Rectal smooth muscle tissue (tissue), 1 donor: ENCODE results near the gene BTN2A1.
A peak's percentile ranks its signal among the peaks of the same experiment; 100 is the strongest.
"Not testable (repeated sequence)": the region's sequence is repeated elsewhere in the genome, so short reads cannot be mapped to it uniquely, and the experiment has no call there.

Experiments used
- H3K27ac ChIP-seq: one replicate; pipeline ENCODE4 v1.7.0; 2013; ENCODE audit warnings: low read depth, low read length, inconsistent platforms
- H3K27me3 ChIP-seq: one replicate; pipeline ENCODE4 v1.7.0; 2013; ENCODE audit warnings: low read length; ENCODE audit not compliant: control insufficient read depth, insufficient read depth
- H3K36me3 ChIP-seq: one replicate; pipeline ENCODE4 v1.7.0; 2013; ENCODE audit warnings: low read length; ENCODE audit not compliant: control insufficient read depth, insufficient read depth
- H3K4me1 ChIP-seq: one replicate; pipeline ENCODE4 v1.7.0; 2013; ENCODE audit warnings: low read length; ENCODE audit not compliant: control insufficient read depth, insufficient read depth
- H3K4me3 ChIP-seq: one replicate; pipeline ENCODE4 v1.7.0; 2013; ENCODE audit warnings: low read length
- H3K9ac ChIP-seq: one replicate; pipeline ENCODE4 v1.7.0; 2013; ENCODE audit warnings: low read length

The BTN2A1 gene

DNA sequence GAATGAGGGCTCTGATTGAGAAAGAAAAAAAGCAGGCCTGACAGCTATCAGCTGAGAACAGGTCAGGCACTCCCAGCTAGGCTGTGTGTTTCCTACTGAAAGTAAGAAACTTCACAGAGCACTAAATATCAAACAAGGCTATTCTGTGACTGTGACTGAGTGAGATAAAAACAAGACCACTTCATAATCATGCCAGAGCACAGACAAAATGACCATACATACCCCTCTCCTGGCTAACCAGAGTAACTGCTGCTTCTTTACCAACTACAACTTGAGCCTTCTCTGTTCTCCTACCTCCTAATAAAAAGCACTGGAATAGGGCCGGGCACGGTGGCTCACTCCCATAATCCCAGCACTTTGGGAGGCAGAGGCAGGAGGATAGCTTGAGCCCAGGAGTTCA, 35.5 kb downstream of the BTN2A1 start:
- no peak overlapping the region for H3K9ac ChIP-seq
- H3K4me3 ChIP-seq, result no peak overlapping the region
- H3K27me3 ChIP-seq, result no peaks in the 10 kb centered on the region
- H3K27ac ChIP-seq, result no peak overlapping the region
- no peaks in the 10 kb centered on the region for H3K4me1 ChIP-seq
- no peaks in the 10 kb centered on the region for H3K36me3 ChIP-seq

DNA sequence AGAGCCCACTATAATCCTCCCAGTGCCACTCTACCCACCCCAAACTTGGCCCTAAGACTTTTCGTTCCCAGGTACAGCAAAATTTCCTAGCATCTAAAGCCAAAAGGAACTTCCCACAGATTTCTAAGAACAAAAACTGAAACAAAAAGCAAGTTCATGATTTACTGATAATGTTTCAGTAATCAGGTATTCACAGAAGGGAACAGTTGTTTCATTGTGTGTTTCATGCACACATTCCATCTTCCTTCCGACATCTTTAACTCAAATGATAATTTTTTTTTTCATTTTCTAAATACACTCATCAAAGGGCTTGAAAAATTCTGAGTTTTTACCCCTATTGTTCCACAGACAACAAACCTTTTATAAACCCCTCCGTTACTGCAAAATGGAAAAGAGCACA, 36.4 kb downstream of the BTN2A1 start:
- no peaks in the 10 kb centered on the region for H3K36me3 ChIP-seq
- no peaks in the 10 kb centered on the region for H3K27me3 ChIP-seq
- H3K9ac ChIP-seq, result no peak overlapping the region
- no peaks in the 10 kb centered on the region for H3K4me1 ChIP-seq
- H3K27ac ChIP-seq, result no peak overlapping the region
- H3K4me3 ChIP-seq, result no peak overlapping the region

- no peaks in the 10 kb centered on the region for H3K4me1 ChIP-seq
- no peak overlapping the region for H3K4me3 ChIP-seq
- H3K36me3 ChIP-seq, result no peaks in the 10 kb centered on the region
- no peak overlapping the region for H3K27ac ChIP-seq
- H3K27me3 ChIP-seq, result no peaks in the 10 kb centered on the region
- no peak overlapping the region for H3K9ac ChIP-seq
Observed at GRCh38 chr6:26495281-26495680, 37.5 kb downstream of the BTN2A1 start.

GRCh38 chr6:26497610-26498009, 39.9 kb downstream of the BTN2A1 start:
- H3K27me3 ChIP-seq, result peaks cover 10% of the 10 kb centered on the region
- H3K9ac ChIP-seq, result no peak overlapping the region
- no peak overlapping the region for H3K27ac ChIP-seq
- no peaks in the 10 kb centered on the region for H3K4me1 ChIP-seq
- H3K4me3 ChIP-seq, result no peak overlapping the region
- no peaks in the 10 kb centered on the region for H3K36me3 ChIP-seq

DNA sequence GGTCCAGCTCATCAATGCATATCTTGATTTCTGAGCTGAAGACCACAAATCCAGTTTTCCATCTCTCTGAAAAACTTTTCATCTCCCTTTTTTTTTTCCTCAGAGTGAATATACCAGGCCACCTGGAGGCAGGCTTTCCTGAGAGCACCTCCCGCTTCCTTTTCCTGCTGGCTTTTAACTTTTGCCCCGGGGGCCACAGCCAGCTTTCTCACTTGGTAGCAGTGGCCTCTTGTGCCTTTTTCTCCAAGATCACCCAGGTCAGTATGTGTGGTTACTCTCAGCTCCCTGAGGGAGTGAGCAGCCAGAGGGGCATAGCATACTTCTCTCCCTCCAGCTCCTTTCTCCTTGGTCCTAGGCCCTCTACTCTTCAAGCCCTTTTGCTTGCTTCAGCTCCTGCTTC, 42.3 kb downstream of the BTN2A1 start, which contains the start of gene BTN1A1:
BTN1A1 (plus strand) TSS at position 202 of the 400 bp plus-strand sequence. CDS start 984 bp downstream, outside the sequence.
- Histone ChIP-seq H3K4me1 (no peaks in the 10 kb centered on the region), H3K27ac (no peak within 1 kb of the TSS), H3K27me3 (peaks cover 13% of the 10 kb centered on the region), H3K36me3 (no peaks in the 10 kb centered on the region), H3K4me3 (no peak within 1 kb of the TSS), H3K9ac (no peak within 1 kb of the TSS)

DNA sequence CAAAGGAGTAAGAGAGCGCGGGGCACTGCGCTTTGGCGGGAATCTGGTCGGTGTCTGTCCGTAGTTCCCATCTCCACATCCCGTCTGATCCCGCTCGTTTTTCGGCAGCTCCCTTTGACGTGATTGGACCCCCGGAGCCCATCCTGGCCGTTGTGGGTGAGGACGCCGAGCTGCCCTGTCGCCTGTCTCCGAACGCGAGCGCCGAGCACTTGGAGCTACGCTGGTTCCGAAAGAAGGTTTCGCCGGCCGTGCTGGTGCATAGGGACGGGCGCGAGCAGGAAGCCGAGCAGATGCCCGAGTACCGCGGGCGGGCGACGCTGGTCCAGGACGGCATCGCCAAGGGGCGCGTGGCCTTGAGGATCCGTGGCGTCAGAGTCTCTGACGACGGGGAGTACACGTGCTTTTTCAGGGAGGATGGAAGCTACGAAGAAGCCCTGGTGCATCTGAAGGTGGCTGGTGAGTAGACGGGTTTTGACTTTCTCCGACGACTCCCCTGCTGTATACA, 43.8 kb downstream of the BTN2A1 start:
- H3K27ac ChIP-seq, result no peak overlapping the region
- H3K4me1 ChIP-seq, result no peaks in the 10 kb centered on the region
- H3K36me3 ChIP-seq, result no peaks in the 10 kb centered on the region
- no peak overlapping the region for H3K9ac ChIP-seq
- H3K27me3 ChIP-seq, result peaks cover 13% of the 10 kb centered on the region
- peak overlapping the region; percentile 63 for H3K4me3 ChIP-seq

- Histone ChIP-seq H3K27me3 (peaks cover 13% of the 10 kb centered on the region), H3K4me3 (no peak overlapping the region), H3K27ac (no peak overlapping the region), H3K9ac (no peak overlapping the region), H3K4me1 (no peaks in the 10 kb centered on the region), H3K36me3 (no peaks in the 10 kb centered on the region)
Observed at GRCh38 chr6:26502165-26502564, 44.4 kb downstream of the BTN2A1 start.

DNA sequence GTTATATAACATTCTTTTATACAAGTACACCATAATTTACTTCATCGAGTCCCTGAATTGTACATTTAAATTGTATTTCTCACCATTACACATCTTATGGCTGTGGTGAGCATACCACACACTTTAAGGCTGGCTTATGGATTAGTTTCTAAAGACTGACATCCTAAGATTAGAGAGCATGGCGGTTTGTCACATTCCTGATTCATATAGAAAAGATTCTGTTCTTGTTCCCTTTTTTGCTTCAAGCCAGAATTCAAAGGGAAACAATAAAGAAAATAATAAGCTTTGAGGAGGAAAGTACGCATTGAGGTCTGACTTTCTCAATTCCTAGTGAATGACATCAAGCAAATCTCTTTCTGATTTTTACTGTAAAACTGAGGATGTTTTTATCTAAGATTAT, 44.9 kb downstream of the BTN2A1 start:
- Histone ChIP-seq H3K27ac (no peak overlapping the region), H3K4me3 (no peak overlapping the region), H3K36me3 (no peaks in the 10 kb centered on the region), H3K27me3 (peaks cover 13% of the 10 kb centered on the region), H3K9ac (no peak overlapping the region), H3K4me1 (no peaks in the 10 kb centered on the region)

GRCh38 chr6:26507658-26508057, 49.9 kb downstream of the BTN2A1 start:
- no peak overlapping the region for H3K4me3 ChIP-seq
- no peak overlapping the region for H3K9ac ChIP-seq
- H3K27ac ChIP-seq, result no peak overlapping the region
- no peaks in the 10 kb centered on the region for H3K4me1 ChIP-seq
- H3K36me3 ChIP-seq, result no peaks in the 10 kb centered on the region
- H3K27me3 ChIP-seq, result peaks cover 3% of the 10 kb centered on the region

GRCh38 chr6:26511033-26511432, 53.3 kb downstream of the BTN2A1 start:
- H3K4me1 ChIP-seq, H3K27me3 ChIP-seq, H3K4me3 ChIP-seq, H3K27ac ChIP-seq, H3K36me3 ChIP-seq, H3K9ac ChIP-seq: not testable (repeated sequence)

DNA sequence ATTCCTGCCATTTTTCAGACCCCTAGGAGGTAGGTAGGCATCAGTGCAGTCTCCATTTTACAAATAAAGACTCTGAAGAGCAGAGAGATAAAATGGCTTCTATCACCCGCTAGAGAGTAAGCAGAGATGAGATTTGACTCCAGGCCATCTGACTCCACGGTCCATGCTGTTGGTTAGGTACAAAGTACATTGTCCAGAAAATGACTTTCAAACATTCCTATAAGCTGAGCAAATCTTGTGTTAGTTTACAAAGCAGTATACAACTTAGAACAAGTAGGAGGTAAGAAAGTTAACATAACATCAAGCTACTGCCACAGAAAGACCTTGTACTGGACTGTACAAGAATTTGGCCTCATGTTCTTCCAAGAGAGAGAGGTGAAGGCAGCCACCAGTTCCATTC, 57.2 kb downstream of the BTN2A1 start:
- no peak overlapping the region for H3K27ac ChIP-seq
- H3K4me3 ChIP-seq, result no peak overlapping the region
- no peak overlapping the region for H3K9ac ChIP-seq
- H3K27me3 ChIP-seq, result no peaks in the 10 kb centered on the region
- H3K36me3 ChIP-seq, result no peaks in the 10 kb centered on the region
- no peaks in the 10 kb centered on the region for H3K4me1 ChIP-seq

DNA sequence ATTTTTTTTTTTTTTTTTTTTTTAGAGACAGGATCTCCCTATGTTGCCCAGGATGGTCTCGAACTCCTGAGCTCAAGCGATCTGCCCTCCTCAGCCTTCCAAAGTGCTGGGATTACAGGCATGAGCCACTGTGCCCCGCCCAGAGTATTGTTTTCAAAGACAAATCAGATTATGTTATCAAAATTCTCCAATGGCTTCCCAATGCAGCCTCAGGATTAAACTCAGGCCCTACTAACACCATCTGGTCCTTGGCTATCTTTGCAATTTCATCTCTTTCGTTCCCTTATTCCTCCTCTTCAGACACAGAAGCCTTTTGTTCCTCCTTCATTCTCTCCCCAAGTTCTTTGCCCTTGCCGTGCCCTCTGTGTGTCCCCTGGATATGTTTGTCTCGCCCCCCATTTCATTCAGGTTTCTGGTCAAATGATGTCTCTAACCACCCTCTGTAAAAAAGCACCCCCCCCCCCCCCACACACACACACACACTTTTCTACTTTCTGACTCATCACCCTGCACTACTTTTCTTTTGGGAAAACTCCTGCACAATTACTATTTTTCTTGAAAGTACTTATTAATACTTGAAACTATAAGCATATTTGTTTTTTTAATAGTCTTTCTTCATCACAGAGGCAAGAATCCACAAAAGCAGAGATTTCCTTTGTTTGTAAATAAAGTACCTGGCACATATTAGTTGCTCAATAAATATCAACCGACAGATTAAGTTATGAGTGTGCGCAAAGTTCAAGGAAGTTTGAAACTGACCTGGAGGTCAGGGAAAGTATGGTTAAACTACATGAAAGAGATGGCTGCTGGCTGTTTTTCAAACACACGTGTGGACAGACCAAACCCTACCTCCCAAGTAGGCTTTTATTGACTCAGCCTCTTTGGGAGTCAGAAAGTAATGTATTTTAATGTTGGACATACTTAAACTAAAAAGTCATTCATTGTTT, 59.0 kb downstream of the BTN2A1 start:
- no peak overlapping the region for H3K4me3 ChIP-seq
- no peaks in the 10 kb centered on the region for H3K27me3 ChIP-seq
- no peak overlapping the region for H3K9ac ChIP-seq
- no peaks in the 10 kb centered on the region for H3K36me3 ChIP-seq
- H3K27ac ChIP-seq, result no peak overlapping the region
- peaks cover 5% of the 10 kb centered on the region for H3K4me1 ChIP-seq
